ENCODE data around the gene NLRP10. TPM values are rescaled to one million over a fixed set of nuclear protein-coding genes. Genes with fewer than 3 reads are reported as not detected.

NLRP10 gene
- total and polyA plus RNA-seq, 2 donors = not detected

GRCh38 chr11:7964873-7965272, 374 bp downstream of the NLRP10 start:
- H3K4me1 ChIP-seq (ENCODE audit: insufficient read depth) = no peaks in the 10 kb centered on the region
- H3K4me3 ChIP-seq (ENCODE audit: low read depth, low read length) = no peak overlapping the region
- H3K36me3 ChIP-seq (ENCODE audit: insufficient read depth) = no peaks in the 10 kb centered on the region
- no peak overlapping the region for H3K27ac ChIP-seq (ENCODE audit: low read depth)
- DNase-seq (ENCODE audit: extremely low spot score) = no peak

- Histone ChIP-seq H3K36me3 (ENCODE audit: insufficient read depth) (no peaks in the 10 kb centered on the region), H3K4me3 (ENCODE audit: low read depth, low read length) (no peak overlapping the region), H3K4me1 (ENCODE audit: insufficient read depth) (no peaks in the 10 kb centered on the region), H3K27ac (ENCODE audit: low read depth) (no peak overlapping the region)
- no peak for DNase-seq (ENCODE audit: extremely low spot score)
- WGBS = 58% methylated on average over 3 of the region's 3 CpGs
Observed at GRCh38 chr11:7964261-7964660, 986 bp downstream of the NLRP10 start.

GRCh38 chr11:7955191-7955590, 10.1 kb downstream of the NLRP10 start:
- Histone ChIP-seq H3K4me1 (ENCODE audit: insufficient read depth) (no peaks in the 10 kb centered on the region), H3K36me3 (ENCODE audit: insufficient read depth) (no peaks in the 10 kb centered on the region), H3K4me3 (ENCODE audit: low read depth, low read length) (no peak overlapping the region), H3K27ac (ENCODE audit: low read depth) (no peak overlapping the region)
- DNase-seq (ENCODE audit: extremely low spot score) = no peak
- WGBS = 75% methylated on average over 1 of the region's 1 CpG

- DNase-seq (ENCODE audit: extremely low spot score) = no peak
- H3K4me3 ChIP-seq (ENCODE audit: low read depth, low read length) = no peak overlapping the region
- H3K27ac ChIP-seq (ENCODE audit: low read depth) = no peak overlapping the region
- H3K4me1 ChIP-seq (ENCODE audit: insufficient read depth) = no peaks in the 10 kb centered on the region
- no peaks in the 10 kb centered on the region for H3K36me3 ChIP-seq (ENCODE audit: insufficient read depth)
- 73% methylated on average over 1 of the region's 1 CpG for WGBS
Observed at GRCh38 chr11:7949934-7950333, 15.3 kb downstream of the NLRP10 start.

GRCh38 chr11:7944123-7944522, 21.1 kb downstream of the NLRP10 start:
- DNase-seq (ENCODE audit: extremely low spot score) = no peak
- H3K36me3 ChIP-seq (ENCODE audit: insufficient read depth) = no peaks in the 10 kb centered on the region
- no peak overlapping the region for H3K4me3 ChIP-seq (ENCODE audit: low read depth, low read length)
- WGBS = 87% methylated on average over 2 of the region's 2 CpGs
- H3K4me1 ChIP-seq (ENCODE audit: insufficient read depth) = no peaks in the 10 kb centered on the region
- H3K27ac ChIP-seq (ENCODE audit: low read depth) = no peak overlapping the region

GRCh38 chr11:7941608-7942007, 23.6 kb downstream of the NLRP10 start, which contains the start of gene OR10A3:
TSS of gene OR10A3 (minus strand) at chr11:7941708. CDS start at chr11:7939520, 2,188 bp downstream.
- 89% methylated on average over 2 of the region's 2 CpGs for WGBS
- no peaks in the 10 kb centered on the region for H3K36me3 ChIP-seq (ENCODE audit: insufficient read depth)
- no peak within 1 kb of the TSS for H3K4me3 ChIP-seq (ENCODE audit: low read depth, low read length)
- H3K27ac ChIP-seq (ENCODE audit: low read depth) = no peak within 1 kb of the TSS
- no peaks in the 10 kb centered on the region for H3K4me1 ChIP-seq (ENCODE audit: insufficient read depth)
- DNase-seq (ENCODE audit: extremely low spot score) = no peak

GRCh38 chr11:7941146-7941545, 24.1 kb downstream of the NLRP10 start:
- Histone ChIP-seq H3K4me1 (ENCODE audit: insufficient read depth) (no peaks in the 10 kb centered on the region), H3K4me3 (ENCODE audit: low read depth, low read length) (no peak overlapping the region), H3K27ac (ENCODE audit: low read depth) (no peak overlapping the region), H3K36me3 (ENCODE audit: insufficient read depth) (no peaks in the 10 kb centered on the region)
- DNase-seq (ENCODE audit: extremely low spot score) = no peak
- 66% methylated on average over 5 of the region's 5 CpGs for WGBS

- no peak for DNase-seq (ENCODE audit: extremely low spot score)
- Histone ChIP-seq H3K4me1 (ENCODE audit: insufficient read depth) (no peaks in the 10 kb centered on the region), H3K36me3 (ENCODE audit: insufficient read depth) (no peaks in the 10 kb centered on the region), H3K4me3 (ENCODE audit: low read depth, low read length) (no peak overlapping the region), H3K27ac (ENCODE audit: low read depth) (no peak overlapping the region)
- WGBS = 40% methylated on average over 1 of the region's 1 CpG
Observed at GRCh38 chr11:7936615-7937014, 28.6 kb downstream of the NLRP10 start.

- WGBS = 74% methylated on average over 4 of the region's 4 CpGs
- no peak for DNase-seq (ENCODE audit: extremely low spot score)
- no peak within 1 kb of the TSS for H3K27ac ChIP-seq (ENCODE audit: low read depth)
Observed at GRCh38 chr11:7931168-7931567, 34.1 kb downstream of the NLRP10 start, which contains the start of gene OR10A6. TSS of gene OR10A6 (minus strand) at chr11:7931268. CDS start at chr11:7928662, 2,606 bp downstream.

GRCh38 chr11:7927635-7928034, 37.6 kb downstream of the NLRP10 start:
- Histone ChIP-seq H3K36me3 (ENCODE audit: insufficient read depth) (no peaks in the 10 kb centered on the region), H3K27ac (ENCODE audit: low read depth) (no peak overlapping the region), H3K4me3 (ENCODE audit: low read depth, low read length) (no peak overlapping the region), H3K4me1 (ENCODE audit: insufficient read depth) (no peaks in the 10 kb centered on the region)
- 84% methylated on average over 6 of the region's 6 CpGs for WGBS
- DNase-seq (ENCODE audit: extremely low spot score) = no peak

More at GRCh38 chr11:7931168-7931567, 34.1 kb downstream of the NLRP10 start, which contains the start of gene OR10A6:
- Histone ChIP-seq H3K4me1 (ENCODE audit: insufficient read depth) (no peaks in the 10 kb centered on the region), H3K4me3 (ENCODE audit: low read depth, low read length) (no peak within 1 kb of the TSS), H3K36me3 (ENCODE audit: insufficient read depth) (no peaks in the 10 kb centered on the region)

GRCh38 chr11:7924536-7924935, 40.7 kb downstream of the NLRP10 start:
- no peak overlapping the region for H3K27ac ChIP-seq (ENCODE audit: low read depth)
- H3K4me1 ChIP-seq (ENCODE audit: insufficient read depth) = no peaks in the 10 kb centered on the region
- no peak for DNase-seq (ENCODE audit: extremely low spot score)
- no peak overlapping the region for H3K4me3 ChIP-seq (ENCODE audit: low read depth, low read length)
- WGBS = 46% methylated on average over 2 of the region's 2 CpGs
- no peaks in the 10 kb centered on the region for H3K36me3 ChIP-seq (ENCODE audit: insufficient read depth)

- no peak for DNase-seq (ENCODE audit: extremely low spot score)
- WGBS = 73% methylated on average over 2 of the region's 2 CpGs
- H3K4me3 ChIP-seq (ENCODE audit: low read depth, low read length) = no peak overlapping the region
- no peaks in the 10 kb centered on the region for H3K36me3 ChIP-seq (ENCODE audit: insufficient read depth)
- no peaks in the 10 kb centered on the region for H3K4me1 ChIP-seq (ENCODE audit: insufficient read depth)
- H3K27ac ChIP-seq (ENCODE audit: low read depth) = no peak overlapping the region
Observed at GRCh38 chr11:7918141-7918540, 47.1 kb downstream of the NLRP10 start.

Data from urinary bladder (tissue), 4 donors.